Measurements from ENCODE around the gene NDUFB1. TPM values are rescaled to one million over a fixed set of nuclear protein-coding genes. Genes with fewer than 3 reads are reported as not detected.

The NDUFB1 gene
- total and polyA plus RNA-seq, 2 of the 13 experiments (the other 11 are each of a cell fraction or from before 2014, with no cell fraction given): 181 to 281 TPM

DNA sequence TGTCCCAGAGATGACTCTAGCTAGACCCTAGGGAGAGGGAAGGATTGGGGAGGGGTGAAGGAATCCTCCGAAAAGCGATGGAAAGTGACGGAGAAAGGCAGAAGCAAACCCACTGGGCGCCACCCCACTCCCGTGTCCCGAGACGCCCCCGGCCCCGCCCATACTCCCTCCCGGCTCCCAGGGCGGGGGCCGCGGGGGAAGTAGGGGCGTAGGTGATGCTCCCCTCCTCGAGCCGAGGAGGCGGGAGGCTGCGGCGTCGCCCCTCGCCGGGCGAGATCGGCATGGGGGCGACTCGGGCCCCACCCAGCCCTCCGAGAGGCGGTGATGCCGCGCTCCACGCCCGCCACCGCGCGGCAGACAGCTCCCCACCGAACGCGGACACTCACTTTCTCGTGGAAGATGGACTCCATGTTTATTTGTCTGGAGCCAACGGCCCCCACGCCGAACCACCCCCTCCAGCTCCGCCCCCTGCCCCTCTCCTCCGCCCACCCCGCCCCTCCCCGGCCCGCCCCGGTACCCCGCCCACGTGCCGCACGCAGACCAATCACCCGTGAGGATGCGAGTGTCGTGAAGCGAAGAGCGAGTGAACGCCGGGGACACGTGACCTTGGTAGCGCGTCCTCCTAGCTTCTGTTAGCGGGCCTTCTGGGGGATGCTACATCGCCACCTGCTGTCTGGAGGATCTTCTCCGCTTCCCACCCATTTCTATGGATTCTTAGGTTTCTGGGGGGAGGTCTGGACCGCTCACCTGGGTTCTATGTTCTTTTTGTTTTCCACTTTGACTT, 15.2 kb downstream of the NDUFB1 start, which contains the start of gene ATXN3 (continued):
- TF ChIP-seq, protein P1, sequence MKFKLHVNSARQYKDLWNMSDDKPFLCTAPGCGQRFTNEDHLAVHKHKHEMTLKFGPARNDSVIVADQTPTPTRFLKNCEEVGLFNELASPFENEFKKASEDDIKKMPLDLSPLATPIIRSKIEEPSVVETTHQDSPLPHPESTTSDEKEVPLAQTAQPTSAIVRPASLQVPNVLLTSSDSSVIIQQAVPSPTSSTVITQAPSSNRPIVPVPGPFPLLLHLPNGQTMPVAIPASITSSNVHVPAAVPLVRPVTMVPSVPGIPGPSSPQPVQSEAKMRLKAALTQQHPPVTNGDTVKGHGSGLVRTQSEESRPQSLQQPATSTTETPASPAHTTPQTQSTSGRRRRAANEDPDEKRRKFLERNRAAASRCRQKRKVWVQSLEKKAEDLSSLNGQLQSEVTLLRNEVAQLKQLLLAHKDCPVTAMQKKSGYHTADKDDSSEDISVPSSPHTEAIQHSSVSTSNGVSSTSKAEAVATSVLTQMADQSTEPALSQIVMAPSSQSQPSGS (CRISPR knock-in tag; IDR thresholded peaks at IDR 0.05): peak; percentile 60; the same call in 1 of the 2 replicates
- TF ChIP-seq ZNF660 (CRISPR knock-in tag; IDR thresholded peaks at IDR 0.05; ENCODE audit: borderline replicate concordance, low read depth) (no peak), ZNF878 (CRISPR knock-in tag; IDR thresholded peaks at IDR 0.05) (no peak), MEF2D (CRISPR knock-in tag; IDR thresholded peaks at IDR 0.05) (no peak), ZNF672 (CRISPR knock-in tag; IDR thresholded peaks at IDR 0.05) (no peak), MEIS1 (CRISPR knock-in tag; IDR thresholded peaks at IDR 0.05; ENCODE audit: borderline replicate concordance) (no peak), ETV5 (CRISPR knock-in tag; IDR thresholded peaks at IDR 0.05; ENCODE audit: borderline replicate concordance) (no peak), ZNF205 (CRISPR knock-in tag; IDR thresholded peaks at IDR 0.05) (no peak), ZNF780A (CRISPR knock-in tag; IDR thresholded peaks at IDR 0.05) (peak; percentile 10; the same call in 1 of the 2 replicates), MXD4 (CRISPR knock-in tag; IDR thresholded peaks at IDR 0.05) (0 out of 2 replicates have a peak, but pooled peaks have one; percentile 27), PAWR (CRISPR knock-in tag; IDR thresholded peaks at IDR 0.05; ENCODE audit: borderline replicate concordance) (no peak), JUND (CRISPR knock-in tag; IDR thresholded peaks at IDR 0.05) (no peak), TAF1 (CRISPR knock-in tag; IDR thresholded peaks at IDR 0.05) (peak; percentile 64; the same call in 1 of the 2 replicates), NFE2 (CRISPR knock-in tag; IDR thresholded peaks at IDR 0.05) (no peak), MEIS2 (CRISPR knock-in tag; IDR thresholded peaks at IDR 0.05) (0 out of 2 replicates have a peak, but pooled peaks have one; percentile 12)
- TF ChIP-seq, protein P2, sequence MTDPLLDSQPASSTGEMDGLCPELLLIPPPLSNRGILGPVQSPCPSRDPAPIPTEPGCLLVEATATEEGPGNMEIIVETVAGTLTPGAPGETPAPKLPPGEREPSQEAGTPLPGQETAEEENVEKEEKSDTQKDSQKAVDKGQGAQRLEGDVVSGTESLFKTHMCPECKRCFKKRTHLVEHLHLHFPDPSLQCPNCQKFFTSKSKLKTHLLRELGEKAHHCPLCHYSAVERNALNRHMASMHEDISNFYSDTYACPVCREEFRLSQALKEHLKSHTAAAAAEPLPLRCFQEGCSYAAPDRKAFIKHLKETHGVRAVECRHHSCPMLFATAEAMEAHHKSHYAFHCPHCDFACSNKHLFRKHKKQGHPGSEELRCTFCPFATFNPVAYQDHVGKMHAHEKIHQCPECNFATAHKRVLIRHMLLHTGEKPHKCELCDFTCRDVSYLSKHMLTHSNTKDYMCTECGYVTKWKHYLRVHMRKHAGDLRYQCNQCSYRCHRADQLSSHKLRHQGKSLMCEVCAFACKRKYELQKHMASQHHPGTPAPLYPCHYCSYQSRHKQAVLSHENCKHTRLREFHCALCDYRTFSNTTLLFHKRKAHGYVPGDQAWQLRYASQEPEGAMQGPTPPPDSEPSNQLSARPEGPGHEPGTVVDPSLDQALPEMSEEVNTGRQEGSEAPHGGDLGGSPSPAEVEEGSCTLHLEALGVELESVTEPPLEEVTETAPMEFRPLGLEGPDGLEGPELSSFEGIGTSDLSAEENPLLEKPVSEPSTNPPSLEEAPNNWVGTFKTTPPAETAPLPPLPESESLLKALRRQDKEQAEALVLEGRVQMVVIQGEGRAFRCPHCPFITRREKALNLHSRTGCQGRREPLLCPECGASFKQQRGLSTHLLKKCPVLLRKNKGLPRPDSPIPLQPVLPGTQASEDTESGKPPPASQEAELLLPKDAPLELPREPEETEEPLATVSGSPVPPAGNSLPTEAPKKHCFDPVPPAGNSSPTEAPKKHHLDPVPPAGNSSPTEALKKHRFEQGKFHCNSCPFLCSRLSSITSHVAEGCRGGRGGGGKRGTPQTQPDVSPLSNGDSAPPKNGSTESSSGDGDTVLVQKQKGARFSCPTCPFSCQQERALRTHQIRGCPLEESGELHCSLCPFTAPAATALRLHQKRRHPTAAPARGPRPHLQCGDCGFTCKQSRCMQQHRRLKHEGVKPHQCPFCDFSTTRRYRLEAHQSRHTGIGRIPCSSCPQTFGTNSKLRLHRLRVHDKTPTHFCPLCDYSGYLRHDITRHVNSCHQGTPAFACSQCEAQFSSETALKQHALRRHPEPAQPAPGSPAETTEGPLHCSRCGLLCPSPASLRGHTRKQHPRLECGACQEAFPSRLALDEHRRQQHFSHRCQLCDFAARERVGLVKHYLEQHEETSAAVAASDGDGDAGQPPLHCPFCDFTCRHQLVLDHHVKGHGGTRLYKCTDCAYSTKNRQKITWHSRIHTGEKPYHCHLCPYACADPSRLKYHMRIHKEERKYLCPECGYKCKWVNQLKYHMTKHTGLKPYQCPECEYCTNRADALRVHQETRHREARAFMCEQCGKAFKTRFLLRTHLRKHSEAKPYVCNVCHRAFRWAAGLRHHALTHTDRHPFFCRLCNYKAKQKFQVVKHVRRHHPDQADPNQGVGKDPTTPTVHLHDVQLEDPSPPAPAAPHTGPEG (CRISPR knock-in tag; IDR thresholded peaks at IDR 0.05): no peak
- TF ChIP-seq, protein P3, sequence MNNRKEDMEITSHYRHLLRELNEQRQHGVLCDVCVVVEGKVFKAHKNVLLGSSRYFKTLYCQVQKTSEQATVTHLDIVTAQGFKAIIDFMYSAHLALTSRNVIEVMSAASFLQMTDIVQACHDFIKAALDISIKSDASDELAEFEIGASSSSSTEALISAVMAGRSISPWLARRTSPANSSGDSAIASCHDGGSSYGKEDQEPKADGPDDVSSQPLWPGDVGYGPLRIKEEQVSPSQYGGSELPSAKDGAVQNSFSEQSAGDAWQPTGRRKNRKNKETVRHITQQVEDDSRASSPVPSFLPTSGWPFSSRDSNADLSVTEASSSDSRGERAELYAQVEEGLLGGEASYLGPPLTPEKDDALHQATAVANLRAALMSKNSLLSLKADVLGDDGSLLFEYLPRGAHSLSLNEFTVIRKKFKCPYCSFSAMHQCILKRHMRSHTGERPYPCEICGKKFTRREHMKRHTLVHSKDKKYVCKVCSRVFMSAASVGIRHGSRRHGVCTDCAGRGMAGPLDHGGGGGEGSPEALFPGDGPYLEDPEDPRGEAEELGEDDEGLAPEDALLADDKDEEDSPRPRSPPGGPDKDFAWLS (CRISPR knock-in tag; IDR thresholded peaks at IDR 0.05; ENCODE audit: borderline replicate concordance): no peak
- TF ChIP-seq, protein P4, sequence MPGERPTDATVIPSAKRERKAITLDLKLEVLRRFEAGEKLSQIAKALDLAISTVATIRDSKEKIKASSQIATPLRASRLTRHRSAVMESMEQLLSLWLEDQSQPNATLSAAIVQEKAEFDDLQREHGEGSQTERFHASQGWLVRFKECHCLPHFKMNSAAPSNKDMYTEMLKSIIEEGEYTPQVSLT (CRISPR knock-in tag; IDR thresholded peaks at IDR 0.05; ENCODE audit: borderline replicate concordance, low read depth): no peak

Measured in HepG2 (cell line).